ENCODE measurements around the gene POLA2.
"Not testable (repeated sequence)": the region's sequence is repeated elsewhere in the genome, so short reads cannot be mapped to it uniquely, and the experiment has no call there.

Gene POLA2

GRCh38 chr11:65321076-65321475, 59.3 kb downstream of the POLA2 start:
- Histone ChIP-seq H3K4me1 (peaks cover 20 to 46% (median 41%) of the 10 kb centered on the region in 10 experiments), H3K36me3 (peaks cover 20 to 88% (median 53%) of the 10 kb centered on the region in 11 experiments), H3K9ac (peak overlapping the region in 4 of 11 experiments; percentile 10 to 42 (median 26); a peak in 5 of 22 replicates), H3K27me3 (no peaks in the 10 kb centered on the region), H4K20me1 (peaks cover 58 to 92% (median 81%) of the 10 kb centered on the region in 11 experiments), H3K27ac (no peak overlapping the region), H3K9me3 (replicated peaks in 1 of 11) (no peaks in the 10 kb centered on the region), H3K4me3 (no peak overlapping the region), H3K4me2 (no peak overlapping the region)
- TF ChIP-seq Cebpa-rat (IDR thresholded peaks at IDR 0.05): no peak

GRCh38 chr11:65321828-65322485, 60.2 kb downstream of the POLA2 start:
- no peak overlapping the region for H3K4me3 ChIP-seq
- no peak overlapping the region for H3K27ac ChIP-seq
- no peak overlapping the region for H3K4me2 ChIP-seq
- H3K36me3 ChIP-seq: peaks cover 20 to 79% (median 53%) of the 10 kb centered on the region in 11 experiments
- TF ChIP-seq Cebpa-rat (IDR thresholded peaks at IDR 0.05): no peak
- peak overlapping the region in 3 of 11 experiments; percentile 23 to 42 (median 30); a peak in 5 of 22 replicates for H3K9ac ChIP-seq
- no peaks in the 10 kb centered on the region for H3K27me3 ChIP-seq
- H4K20me1 ChIP-seq: peaks cover 50 to 84% (median 72%) of the 10 kb centered on the region in 11 experiments
- no peaks in the 10 kb centered on the region for H3K9me3 ChIP-seq (replicated peaks in 1 of 11)
- peaks cover 11 to 38% (median 33%) of the 10 kb centered on the region in 10 experiments; a peak in 19 of 20 replicates for H3K4me1 ChIP-seq

- Histone ChIP-seq H4K20me1 (peaks cover 34 to 65% (median 54%) of the 10 kb centered on the region in 11 experiments; a peak in 21 of 22 replicates), H3K27ac (no peak overlapping the region), H3K9me3 (replicated peaks in 1 of 11) (no peaks in the 10 kb centered on the region), H3K4me2 (no peak overlapping the region), H3K36me3 (peaks cover 20 to 64% (median 52%) of the 10 kb centered on the region in 11 experiments), H3K9ac (no peak overlapping the region), H3K4me1 (peaks cover 9 to 26% (median 20%) of the 10 kb centered on the region in 10 experiments; a peak in 19 of 20 replicates), H3K27me3 (no peaks in the 10 kb centered on the region), H3K4me3 (no peak overlapping the region)
- no peak for TF ChIP-seq Cebpa-rat (IDR thresholded peaks at IDR 0.05)
Observed at GRCh38 chr11:65323813-65324212, 62.1 kb downstream of the POLA2 start.

- H3K9ac ChIP-seq: no peak overlapping the region
- H4K20me1 ChIP-seq: peaks cover 18 to 49% (median 38%) of the 10 kb centered on the region in 11 experiments; a peak in 21 of 22 replicates
- no peak overlapping the region for H3K4me2 ChIP-seq
- H3K27ac ChIP-seq: no peak overlapping the region
- H3K4me1 ChIP-seq: peaks cover 11 to 27% (median 18%) of the 10 kb centered on the region in 10 experiments; a peak in 19 of 20 replicates
- no peaks in the 10 kb centered on the region for H3K27me3 ChIP-seq
- H3K9me3 ChIP-seq (replicated peaks in 1 of 11): no peaks in the 10 kb centered on the region
- H3K4me3 ChIP-seq: no peak overlapping the region
- no peak for TF ChIP-seq Cebpa-rat (IDR thresholded peaks at IDR 0.05)
- peaks cover 20 to 47% (median 36%) of the 10 kb centered on the region in 11 experiments for H3K36me3 ChIP-seq
Observed at GRCh38 chr11:65325435-65325834, 63.7 kb downstream of the POLA2 start.

- Histone ChIP-seq H3K4me1 (peaks cover 7 to 23% (median 15%) of the 10 kb centered on the region in 10 experiments; a peak in 19 of 20 replicates), H3K4me3 (no peak overlapping the region), H4K20me1 (peaks cover 2 to 33% (median 22%) of the 10 kb centered on the region in 11 experiments; a peak in 20 of 22 replicates), H3K27me3 (no peaks in the 10 kb centered on the region), H3K36me3 (peaks cover 4 to 31% (median 20%) of the 10 kb centered on the region in 11 experiments; a peak in 21 of 22 replicates), H3K9ac (no peak overlapping the region), H3K9me3 (replicated peaks in 1 of 11) (no peaks in the 10 kb centered on the region), H3K4me2 (no peak overlapping the region), H3K27ac (no peak overlapping the region)
- TF ChIP-seq Cebpa-rat (IDR thresholded peaks at IDR 0.05): no peak
Observed at GRCh38 chr11:65327021-65327420, 65.3 kb downstream of the POLA2 start.

- H3K36me3 ChIP-seq: peaks cover 0 to 7% (median 0%) of the 10 kb centered on the region in 11 experiments; a peak in 2 of 22 replicates
- peak overlapping the region; percentile 21 to 70 (median 59); a peak in 19 of 22 replicates for H3K9ac ChIP-seq
- H3K9me3 ChIP-seq (replicated peaks in 1 of 11): no peaks in the 10 kb centered on the region
- no peaks in the 10 kb centered on the region for H3K27me3 ChIP-seq
- peaks cover 0 to 11% (median 3%) of the 10 kb centered on the region in 11 experiments; a peak in 10 of 22 replicates for H4K20me1 ChIP-seq
- H3K4me2 ChIP-seq: peak overlapping the region; percentile 38 to 81 (median 59)
- peak overlapping the region in 4 of 10 experiments; percentile 4 to 36 (median 32); a peak in 6 of 20 replicates for H3K4me3 ChIP-seq
- TF ChIP-seq Cebpa-rat (IDR thresholded peaks at IDR 0.05): no peak
- H3K27ac ChIP-seq: peak overlapping the region in 10 of 11 experiments; percentile 5 to 73 (median 60); a peak in 18 of 22 replicates
- peaks cover 7 to 23% (median 15%) of the 10 kb centered on the region in 10 experiments; a peak in 19 of 20 replicates for H3K4me1 ChIP-seq
Observed at GRCh38 chr11:65329478-65329877, 67.7 kb downstream of the POLA2 start.

GRCh38 chr11:65329944-65330403, 68.2 kb downstream of the POLA2 start:
- Histone ChIP-seq H3K4me2 (peak overlapping the region; percentile 38 to 81 (median 59)), H3K9ac (peak overlapping the region; percentile 21 to 70 (median 59); a peak in 19 of 22 replicates)

GRCh38 chr11:65330544-65330943, 68.8 kb downstream of the POLA2 start:
- peaks cover 0 to 2% (median 0%) of the 10 kb centered on the region in 11 experiments; a peak in 2 of 22 replicates for H3K36me3 ChIP-seq
- peaks cover 16 to 34% (median 25%) of the 10 kb centered on the region in 10 experiments for H3K4me1 ChIP-seq
- peaks cover 0 to 14% (median 12%) of the 10 kb centered on the region in 11 experiments; a peak in 11 of 22 replicates for H4K20me1 ChIP-seq
- no peak for TF ChIP-seq Cebpa-rat (IDR thresholded peaks at IDR 0.05)
- no peaks in the 10 kb centered on the region for H3K9me3 ChIP-seq (replicated peaks in 1 of 11)
- no peak overlapping the region for H3K4me3 ChIP-seq
- H3K27ac ChIP-seq: no peak overlapping the region
- H3K4me2 ChIP-seq: peak overlapping the region in 1 of 11 experiments; percentile 73; a peak in 1 of 22 replicates
- no peak overlapping the region for H3K9ac ChIP-seq
- H3K27me3 ChIP-seq: no peaks in the 10 kb centered on the region

More at GRCh38 chr11:65329944-65330403, 68.2 kb downstream of the POLA2 start:
- Histone ChIP-seq H3K4me1 (peaks cover 10 to 28% (median 19%) of the 10 kb centered on the region in 10 experiments), H3K9me3 (replicated peaks in 1 of 11) (no peaks in the 10 kb centered on the region), H3K27ac (peak overlapping the region in 10 of 11 experiments; percentile 5 to 73 (median 60); a peak in 18 of 22 replicates), H3K27me3 (no peaks in the 10 kb centered on the region), H3K36me3 (peaks cover 0 to 2% (median 0%) of the 10 kb centered on the region in 11 experiments; a peak in 1 of 22 replicates), H3K4me3 (peak overlapping the region in 4 of 10 experiments; percentile 4 to 36 (median 32); a peak in 6 of 20 replicates), H4K20me1 (peaks cover 0 to 11% (median 7%) of the 10 kb centered on the region in 11 experiments; a peak in 10 of 22 replicates)
- TF ChIP-seq Cebpa-rat (IDR thresholded peaks at IDR 0.05): no peak

- Histone ChIP-seq H4K20me1 (peaks cover 9 to 32% (median 30%) of the 10 kb centered on the region in 11 experiments; a peak in 15 of 22 replicates), H3K36me3 (peaks cover 0 to 19% (median 10%) of the 10 kb centered on the region in 11 experiments; a peak in 11 of 22 replicates), H3K4me1 (peaks cover 35 to 53% (median 41%) of the 10 kb centered on the region in 10 experiments)
- not testable (repeated sequence) for H3K9me3 ChIP-seq (replicated peaks in 1 of 11); H3K4me2 ChIP-seq; H3K27ac ChIP-seq; H3K4me3 ChIP-seq; H3K9ac ChIP-seq; H3K27me3 ChIP-seq
Observed at GRCh38 chr11:65332591-65332990, 70.8 kb downstream of the POLA2 start.
